GM19328 (cell line): ENCODE measurements around the gene KIF18A.
"Not testable (repeated sequence)": the region's sequence is repeated elsewhere in the genome, so short reads cannot be mapped to it uniquely, and the experiment has no call there.

Source experiments
- ATAC-seq: cut with Tn5 transposase; IDR thresholded peaks from one replicate; pipeline ENCODE4 v1.9.1; 2021; ENCODE audit warnings: mild to moderate bottlenecking, moderate library complexity; ENCODE audit not compliant: unreplicated experiment

The KIF18A gene

GRCh38 chr11:28107191-28107749 lies 686 bp downstream of the KIF18A start:
- peak; percentile 0 for ATAC-seq

DNA sequence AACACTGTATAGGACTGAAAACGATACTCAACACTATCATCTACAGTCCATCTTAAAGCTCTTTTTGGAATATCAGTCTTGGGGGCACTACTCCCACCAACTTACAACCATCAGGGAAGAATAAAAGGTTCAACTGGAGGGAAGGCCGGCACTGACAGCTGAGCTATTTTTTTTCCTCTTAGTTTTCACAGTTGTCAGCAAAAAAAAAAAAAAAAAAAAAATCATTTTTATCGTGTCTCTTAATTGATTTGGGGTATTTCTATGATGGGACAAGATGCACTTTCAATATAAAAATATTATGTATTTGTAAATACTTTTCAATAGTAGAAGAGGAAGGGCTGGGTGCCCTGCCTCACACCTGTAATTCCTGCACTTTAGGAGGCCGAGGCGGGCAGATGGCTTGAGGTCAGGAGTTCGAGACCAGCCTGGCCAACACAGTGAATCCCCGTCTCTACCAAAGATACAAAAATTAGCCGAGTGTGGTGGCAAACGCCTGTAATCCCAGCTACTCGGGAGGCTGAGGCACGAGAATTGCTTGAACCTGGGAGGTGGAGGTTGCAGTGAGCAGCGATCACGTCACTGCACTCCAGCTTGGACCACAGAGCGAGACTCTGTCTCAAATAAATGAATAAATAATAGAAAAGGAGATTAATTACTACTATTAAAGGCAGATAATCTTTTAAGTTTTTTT lies 1.5 kb downstream of the KIF18A start:
- no peak for ATAC-seq

DNA sequence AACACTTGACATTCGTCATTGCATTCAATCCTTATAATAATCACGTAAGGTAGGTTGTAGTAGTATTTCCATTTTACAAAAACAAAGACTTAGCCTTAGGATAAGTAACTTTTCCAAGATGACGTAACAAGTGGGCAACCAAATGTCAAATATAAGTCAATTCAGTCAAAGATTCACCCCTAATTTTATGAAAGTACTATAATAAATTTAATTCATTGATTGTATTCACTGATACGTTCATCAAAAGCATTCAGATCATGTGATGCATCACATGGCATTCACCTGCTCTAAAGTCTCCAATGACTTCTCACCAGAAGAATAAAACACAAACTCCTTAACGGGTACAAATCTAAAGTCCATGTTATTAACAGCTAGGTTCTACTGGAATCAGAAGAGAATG lies 2.1 kb downstream of the KIF18A start:
- no peak for ATAC-seq

DNA sequence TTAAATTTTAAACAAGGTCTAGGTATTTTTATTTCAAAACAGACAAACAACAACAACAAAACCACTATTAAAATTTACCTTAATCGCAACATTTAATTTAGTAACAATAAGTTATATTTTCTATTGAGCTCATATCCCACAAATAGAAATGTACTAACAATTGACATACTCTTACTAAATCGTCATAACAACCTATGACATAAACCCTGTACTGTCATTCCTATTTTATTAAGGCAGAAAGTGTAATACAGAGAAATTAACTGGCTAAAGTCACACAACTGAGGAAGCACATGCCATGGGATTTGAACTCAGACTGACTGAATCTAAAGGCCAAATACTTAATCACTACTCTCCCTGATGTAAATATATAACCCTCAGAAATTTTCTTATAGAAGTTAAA lies 3.0 kb downstream of the KIF18A start:
- no peak for ATAC-seq

GRCh38 chr11:28104425-28104824 lies 3.5 kb downstream of the KIF18A start:
- no peak for ATAC-seq

GRCh38 chr11:28102300-28102699 lies 5.7 kb downstream of the KIF18A start:
- not testable (repeated sequence) for ATAC-seq

- ATAC-seq, result no peak
These were observed 7.3 kb downstream of the KIF18A start for GRCh38 chr11:28100665-28101064.

- ATAC-seq, result no peak
These were observed 8.2 kb downstream of the KIF18A start for GRCh38 chr11:28099715-28100114.

DNA sequence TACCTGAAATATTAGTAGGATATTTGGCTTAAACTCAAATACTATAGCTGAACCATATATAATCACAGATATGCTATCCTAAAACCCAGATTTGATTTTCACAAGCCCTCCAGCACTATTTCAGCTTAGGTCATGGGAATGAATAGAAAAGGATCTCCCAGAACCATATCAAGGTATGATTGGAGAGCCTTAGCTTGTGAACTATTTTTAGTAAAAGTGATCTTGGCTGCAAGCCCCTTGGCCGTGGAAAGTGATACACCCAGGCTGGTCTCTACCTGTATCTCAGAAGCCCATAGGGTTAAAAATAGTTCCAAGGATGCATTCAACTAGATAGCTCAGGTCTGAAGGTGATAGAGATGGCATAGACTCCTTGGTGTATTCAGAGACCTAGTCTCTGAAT lies 9.7 kb downstream of the KIF18A start:
- no peak for ATAC-seq

GRCh38 chr11:28092786-28093185 lies 15.2 kb downstream of the KIF18A start:
- no peak for ATAC-seq

- ATAC-seq, result no peak
These were observed 17.8 kb downstream of the KIF18A start for GRCh38 chr11:28090052-28090749.

DNA sequence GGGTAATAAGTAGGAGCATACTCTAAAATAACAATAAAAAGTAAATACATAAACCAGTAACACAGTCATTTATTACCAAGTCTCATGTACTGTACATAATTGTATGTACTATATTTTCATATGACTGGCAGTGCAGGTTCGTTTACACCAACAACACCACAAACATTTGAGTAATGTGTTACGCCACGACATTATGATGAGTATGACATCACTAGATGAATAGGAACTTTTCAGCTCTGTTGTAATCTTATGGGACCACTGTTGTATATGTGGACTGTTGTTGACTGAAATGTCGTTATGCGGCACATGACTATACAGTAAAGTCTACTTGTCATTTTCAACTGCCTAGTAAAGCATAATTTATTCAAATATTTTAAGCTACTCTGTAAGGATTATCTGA lies 18.6 kb downstream of the KIF18A start:
- ATAC-seq, result no peak

- not testable (repeated sequence) for ATAC-seq
These were observed 20.3 kb downstream of the KIF18A start for GRCh38 chr11:28087693-28088092.

DNA sequence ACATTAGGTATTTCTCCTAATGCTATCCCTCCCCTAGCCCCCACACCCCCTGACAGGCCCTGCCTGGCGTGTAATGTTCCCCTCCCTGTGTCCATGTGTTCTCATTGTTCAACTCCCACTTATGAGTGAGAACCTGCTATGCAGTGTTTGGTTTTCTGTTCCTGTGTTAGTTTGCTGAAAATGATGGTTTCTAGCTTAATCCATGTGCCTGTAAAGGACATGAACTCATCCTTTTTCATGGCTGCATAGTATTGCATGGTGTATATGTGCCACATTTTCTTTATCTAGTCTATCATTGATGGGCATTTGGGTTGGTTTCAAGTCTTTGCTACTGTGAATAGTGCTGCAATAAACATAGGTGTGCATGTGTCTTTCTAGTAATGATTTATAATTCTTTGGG lies 20.8 kb downstream of the KIF18A start:
- not testable (repeated sequence) for ATAC-seq

DNA sequence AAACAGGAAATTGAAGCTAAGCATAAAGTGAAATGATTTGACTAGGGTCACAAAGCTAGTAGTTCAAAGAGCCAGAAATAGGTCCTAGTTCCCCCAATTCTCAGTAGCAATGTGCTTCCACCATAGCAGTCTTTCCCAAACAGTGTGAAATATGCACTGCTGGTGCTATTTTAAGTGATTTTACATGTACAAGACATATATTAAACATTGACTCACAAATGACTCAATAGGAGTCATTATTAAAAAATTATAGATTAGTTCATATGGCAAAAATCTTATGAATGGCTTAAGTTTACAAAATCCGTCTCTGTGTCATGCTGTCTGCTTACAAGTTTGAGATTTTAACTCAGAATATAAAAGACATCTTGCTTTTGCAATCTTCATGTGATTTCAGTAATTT lies 21.4 kb downstream of the KIF18A start:
- no peak for ATAC-seq

- no peak for ATAC-seq
These were observed 24.8 kb downstream of the KIF18A start for GRCh38 chr11:28083118-28083517.

DNA sequence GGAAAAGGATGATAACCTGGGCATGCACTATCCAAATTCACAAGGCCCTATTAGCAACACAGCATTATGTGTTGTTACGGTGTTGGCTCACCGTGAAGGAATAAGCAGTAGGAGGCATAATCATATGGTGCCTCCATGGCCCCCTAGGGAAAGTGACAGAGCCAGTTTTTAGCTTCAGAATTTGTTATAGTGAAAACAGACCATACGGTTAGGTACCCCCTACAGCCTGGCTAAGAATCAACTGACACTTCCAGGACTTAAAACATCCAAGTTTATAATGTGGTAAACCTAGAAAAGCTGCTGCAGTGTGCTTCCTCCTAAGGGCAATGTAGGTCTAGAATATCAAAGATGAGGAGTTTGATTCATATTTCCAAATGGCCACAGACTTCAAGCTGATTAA lies 30.4 kb downstream of the KIF18A start:
- ATAC-seq, result no peak

DNA sequence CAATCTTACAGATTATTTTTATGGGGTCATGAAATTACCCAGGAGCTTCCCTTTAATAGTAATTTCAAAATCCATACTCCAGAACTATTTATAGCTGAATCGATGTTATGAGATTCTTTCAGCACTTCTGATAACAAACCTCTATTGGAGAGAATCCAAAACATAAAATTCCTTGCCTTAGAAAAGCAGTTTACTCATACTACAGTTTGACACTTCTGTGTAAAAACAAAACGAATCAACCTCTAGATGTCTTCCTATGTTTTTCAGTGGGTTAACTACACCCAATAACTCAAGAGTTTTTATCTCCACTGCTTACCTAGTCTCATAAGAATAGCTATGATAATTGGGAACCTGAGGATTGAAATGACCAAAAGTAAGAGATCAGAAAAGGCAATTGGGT lies 35.6 kb downstream of the KIF18A start:
- ATAC-seq, result no peak

DNA sequence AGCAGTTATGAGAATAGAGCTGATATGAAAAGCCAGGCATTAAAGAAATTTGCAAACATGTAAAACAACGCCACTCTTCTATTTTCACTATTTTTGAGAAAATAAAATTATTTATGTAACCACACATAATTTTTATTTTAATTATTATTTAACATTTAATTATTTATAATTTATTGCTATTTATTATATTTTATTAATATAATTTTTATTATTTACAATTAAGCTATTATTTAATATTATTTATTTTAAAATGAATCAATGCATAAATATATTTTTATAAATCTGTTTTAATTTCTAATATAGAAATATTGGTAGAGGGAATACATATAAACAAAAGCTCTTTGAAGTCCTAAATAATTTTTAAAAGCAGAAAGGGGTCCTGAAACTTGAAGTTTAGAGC lies 36.7 kb downstream of the KIF18A start:
- ATAC-seq, result no peak

- no peak for ATAC-seq
These were observed 49.6 kb downstream of the KIF18A start for GRCh38 chr11:28058333-28058732.

DNA sequence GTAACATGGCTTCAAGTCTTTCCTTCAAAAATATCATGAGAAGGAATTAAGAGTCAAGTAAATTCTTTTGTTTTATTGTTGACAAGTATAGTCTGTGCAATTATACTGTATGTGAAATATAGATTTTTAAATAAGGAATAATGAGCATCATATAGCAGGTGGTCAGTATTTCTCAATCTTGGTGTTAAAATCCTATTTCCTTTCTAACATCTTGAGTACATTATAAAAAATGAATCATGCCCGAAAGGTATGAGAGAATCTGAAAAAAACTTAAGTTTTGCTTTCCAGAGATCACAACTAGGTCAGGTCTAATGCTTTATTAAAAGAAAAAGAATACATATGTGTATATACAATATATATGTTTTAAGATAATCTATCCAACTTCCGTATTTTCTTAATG lies 53.1 kb downstream of the KIF18A start:
- no peak for ATAC-seq
